PC-3 (cell line): Measurements from ENCODE around the gene ZNF425. TPM values are rescaled to one million over a fixed set of nuclear protein-coding genes. Genes with fewer than 3 reads are reported as not detected.
"Not testable (repeated sequence)": the region's sequence is repeated elsewhere in the genome, so short reads cannot be mapped to it uniquely, and the experiment has no call there.

ENCODE experiments used
- ATAC-seq: fragments of 200-7000 bp; cut with Tn5 transposase; 2 replicates; pipeline ENCODE4 v1.9.1; 2020; ENCODE audit warnings: mild to moderate bottlenecking, moderate library complexity
- BruUV-seq: library from RNA; stranded (reverse); fragments of 400-500 nt; replicated peaks from 2 replicates; lab custom pipeline; 2021; lab: Mats Ljungman, UMichigan
- CTCF ChIA-PET: fragments of 300-600 bp; sonication (Branson Sonifier 250); formaldehyde crosslinking; loops from one replicate; lab custom pipeline; 2022; ENCODE audit warnings: antibody characterized with exemption; lab: Charles Lee
- POLR2A ChIA-PET: fragments of 300-600 bp; sonication (Branson Sonifier 250); formaldehyde crosslinking; loops from one replicate; lab custom pipeline; 2022; ENCODE audit warnings: antibody characterized with exemption; ENCODE audit not compliant: unreplicated experiment; lab: Charles Lee
- DNase-seq: peaks from one replicate; pipeline ENCODE4 v3.0.0-alpha.2; 2015
- H2AFZ ChIP-seq: fragments of 300-600 bp; sonication (generic); 2 replicates; pipeline ENCODE4 v1.6.0; 2016; ENCODE audit warnings: antibody characterized with exemption, low read length
- H3F3A ChIP-seq: fragments of 300-600 bp; sonication (generic); one replicate; pipeline ENCODE4 v1.6.0; 2017; ENCODE audit warnings: antibody characterized with exemption, low read length, control low read depth, mild to moderate bottlenecking; ENCODE audit not compliant: unreplicated experiment
- H3K27ac ChIP-seq: fragments of 300-600 bp; sonication (generic); 2 replicates; pipeline ENCODE4 v1.5.1; 2016; ENCODE audit warnings: mild to moderate bottlenecking, low read length
- H3K27me3 ChIP-seq: fragments of 300-600 bp; sonication (generic); 2 replicates; pipeline ENCODE4 v1.6.1; 2016; ENCODE audit warnings: low read length, mixed read lengths
- H3K36me3 ChIP-seq: fragments of 300-600 bp; sonication (generic); 2 replicates; pipeline ENCODE4 v1.6.1; 2016; ENCODE audit warnings: low read depth, mixed run types, low read length, mixed read lengths
- H3K4me1 ChIP-seq: fragments of 300-600 bp; sonication (generic); 2 replicates; pipeline ENCODE4 v1.5.1; 2016; ENCODE audit warnings: low read length; ENCODE audit not compliant: insufficient read depth
- H3K4me2 ChIP-seq: fragments of 300-600 bp; sonication (generic); 2 replicates; pipeline ENCODE4 v1.6.0; 2016; ENCODE audit warnings: low read length
- H3K4me3 ChIP-seq: fragments of 300-600 bp; sonication (generic); 2 replicates; pipeline ENCODE4 v1.5.1; 2016; ENCODE audit warnings: mild to moderate bottlenecking, low read length, mixed read lengths
- H3K79me2 ChIP-seq: fragments of 300-600 bp; sonication (generic); 2 replicates; pipeline ENCODE4 v1.6.1; 2017; ENCODE audit warnings: low read length, mixed read lengths
- H3K9ac ChIP-seq: fragments of 300-600 bp; sonication (generic); 2 replicates; pipeline ENCODE4 v1.6.0; 2016; ENCODE audit warnings: mild to moderate bottlenecking, low read length
- H3K9me2 ChIP-seq: fragments of 300-600 bp; sonication (generic); replicated peaks from 2 replicates; pipeline ENCODE4 v1.6.1; 2016; ENCODE audit warnings: mixed run types, low read length, mixed read lengths
- H3K9me3 ChIP-seq: fragments of 300-600 bp; sonication (generic); 2 replicates; pipeline ENCODE4 v1.6.1; 2016; ENCODE audit warnings: low read length, mixed read lengths
- H4K20me1 ChIP-seq: fragments of 300-600 bp; sonication (generic); 2 replicates; pipeline ENCODE4 v1.6.1; 2016; ENCODE audit warnings: low read length, mixed read lengths
- EZH2 ChIP-seq: fragments of 300-600 bp; sonication (generic); IDR thresholded peaks from one replicate; pipeline ENCODE4 v1.6.1; 2017; ENCODE audit warnings: antibody characterized with exemption, mild to moderate bottlenecking, low read length; ENCODE audit not compliant: unreplicated experiment
- EZH2phosphoT487 ChIP-seq: fragments of 300-600 bp; sonication (generic); IDR thresholded peaks from 2 replicates; pipeline ENCODE4 v1.6.1; 2018; ENCODE audit warnings: mild to moderate bottlenecking, antibody characterized with exemption, low read length, borderline replicate concordance
- intact Hi-C: fragments of 100-400 bp; cut with micrococcal nuclease; formaldehyde crosslinking; loops from 2 replicates; pipeline ENCODE4 v1.9.0; 2023
- total RNA-seq: library from RNA; depleted of rRNA; stranded (reverse); fragments of >200 nt; gene quantifications from 2 replicates; pipeline ENCODE4 v1.2.3, GENCODE V29; 2014
- TF ChIP-seq, protein P1 (sequence below): fragments of 300-600 bp; sonication (generic); conservative IDR thresholded peaks from 2 replicates; pipeline ENCODE4 v1.5.1; 2017; ENCODE audit warnings: antibody characterized with exemption, low read depth, mild to moderate bottlenecking, low read length

The ZNF425 gene
- total RNA-seq, 1 experiment from 2014 or later, result 1.6 TPM

DNA sequence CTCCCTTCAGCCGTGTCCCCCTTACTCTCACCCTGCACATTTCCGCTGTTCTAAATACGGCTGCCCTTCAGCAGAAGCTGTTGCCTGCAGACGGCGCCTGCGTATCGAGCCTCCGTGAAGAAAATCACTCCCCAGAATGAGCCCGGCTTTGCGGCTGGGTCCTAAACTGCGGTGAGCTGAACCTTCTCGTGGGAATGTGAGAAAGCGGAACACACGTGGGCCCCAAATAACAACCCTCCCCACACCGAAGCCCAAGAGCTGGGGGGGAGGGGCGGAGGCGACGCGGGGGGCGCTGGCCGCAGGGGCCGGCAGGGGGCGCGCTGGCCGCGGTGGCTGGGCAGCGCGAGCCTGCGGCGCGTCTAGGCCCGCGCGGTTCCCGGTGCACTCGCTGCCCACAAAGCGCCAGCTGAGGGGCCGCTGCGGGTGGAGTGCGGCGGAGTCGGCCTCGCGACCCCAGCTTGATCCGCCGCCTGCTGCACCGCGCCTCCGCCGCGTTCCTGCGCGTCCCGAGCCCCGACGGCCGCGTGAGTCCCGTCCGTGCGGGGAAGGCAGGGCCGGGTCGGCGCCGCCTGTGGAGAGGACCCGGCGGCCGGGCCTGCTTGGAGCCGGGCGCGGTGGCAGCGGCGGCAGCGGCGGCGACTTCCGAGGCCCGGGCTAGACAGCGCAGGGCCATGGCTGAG is 21.1 kb upstream of the ZNF425 start, which contains the start of gene ZNF398:
TSS of gene ZNF398 (plus strand) at position 382 of the 680 bp plus-strand sequence. CDS start at position 672, 290 bp downstream.
- no peak for TF ChIP-seq EZH2
- TF ChIP-seq, protein P1, sequence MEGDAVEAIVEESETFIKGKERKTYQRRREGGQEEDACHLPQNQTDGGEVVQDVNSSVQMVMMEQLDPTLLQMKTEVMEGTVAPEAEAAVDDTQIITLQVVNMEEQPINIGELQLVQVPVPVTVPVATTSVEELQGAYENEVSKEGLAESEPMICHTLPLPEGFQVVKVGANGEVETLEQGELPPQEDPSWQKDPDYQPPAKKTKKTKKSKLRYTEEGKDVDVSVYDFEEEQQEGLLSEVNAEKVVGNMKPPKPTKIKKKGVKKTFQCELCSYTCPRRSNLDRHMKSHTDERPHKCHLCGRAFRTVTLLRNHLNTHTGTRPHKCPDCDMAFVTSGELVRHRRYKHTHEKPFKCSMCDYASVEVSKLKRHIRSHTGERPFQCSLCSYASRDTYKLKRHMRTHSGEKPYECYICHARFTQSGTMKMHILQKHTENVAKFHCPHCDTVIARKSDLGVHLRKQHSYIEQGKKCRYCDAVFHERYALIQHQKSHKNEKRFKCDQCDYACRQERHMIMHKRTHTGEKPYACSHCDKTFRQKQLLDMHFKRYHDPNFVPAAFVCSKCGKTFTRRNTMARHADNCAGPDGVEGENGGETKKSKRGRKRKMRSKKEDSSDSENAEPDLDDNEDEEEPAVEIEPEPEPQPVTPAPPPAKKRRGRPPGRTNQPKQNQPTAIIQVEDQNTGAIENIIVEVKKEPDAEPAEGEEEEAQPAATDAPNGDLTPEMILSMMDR, result peak; percentile 59
- TF ChIP-seq EZH2phosphoT487, result no peak
- H3K4me3 ChIP-seq, result peak within 1 kb of the TSS; percentile 92
- CTCF ChIA-PET, result interaction anchor here (0.5 to 0.6 kb wide), 5 partner anchors 55 to 349 kb away, joined by 3 to 5 read pairs (median 3); no protein-coding TSS in a partner anchor
- POLR2A ChIA-PET, result interaction anchor here (0.6 kb wide), 1 partner anchor 14 kb away, joined by 4 read pairs; no protein-coding TSS in a partner anchor
- intact Hi-C loops, result loop anchor here (1.0 kb wide), 1 partner anchor 20 kb away; no protein-coding TSS in a partner anchor
- no peaks in the 10 kb centered on the region for H3K9me2 ChIP-seq
- no peaks in the 10 kb centered on the region for H3K27me3 ChIP-seq
- DNase-seq (peak; percentile 74), ATAC-seq (peak; percentile 71)
- peak within 1 kb of the TSS; percentile 98 for H3K4me2 ChIP-seq
- peak within 1 kb of the TSS; percentile 68 for H3K27ac ChIP-seq
- H4K20me1 ChIP-seq, result no peaks in the 10 kb centered on the region
- BruUV-seq, result no TSS peak
- H3K79me2 ChIP-seq, result peaks cover 47% of the 10 kb centered on the region
- peak within 1 kb of the TSS; percentile 88 for H3K9ac ChIP-seq
- H3K4me1 ChIP-seq, result peaks cover 35% of the 10 kb centered on the region
- H3F3A ChIP-seq, result peaks cover 13% of the 10 kb centered on the region
- no peaks in the 10 kb centered on the region for H3K36me3 ChIP-seq
- H3K9me3 ChIP-seq, result no peaks in the 10 kb centered on the region
- peak within 1 kb of the TSS; percentile 100 for H2AFZ ChIP-seq

DNA sequence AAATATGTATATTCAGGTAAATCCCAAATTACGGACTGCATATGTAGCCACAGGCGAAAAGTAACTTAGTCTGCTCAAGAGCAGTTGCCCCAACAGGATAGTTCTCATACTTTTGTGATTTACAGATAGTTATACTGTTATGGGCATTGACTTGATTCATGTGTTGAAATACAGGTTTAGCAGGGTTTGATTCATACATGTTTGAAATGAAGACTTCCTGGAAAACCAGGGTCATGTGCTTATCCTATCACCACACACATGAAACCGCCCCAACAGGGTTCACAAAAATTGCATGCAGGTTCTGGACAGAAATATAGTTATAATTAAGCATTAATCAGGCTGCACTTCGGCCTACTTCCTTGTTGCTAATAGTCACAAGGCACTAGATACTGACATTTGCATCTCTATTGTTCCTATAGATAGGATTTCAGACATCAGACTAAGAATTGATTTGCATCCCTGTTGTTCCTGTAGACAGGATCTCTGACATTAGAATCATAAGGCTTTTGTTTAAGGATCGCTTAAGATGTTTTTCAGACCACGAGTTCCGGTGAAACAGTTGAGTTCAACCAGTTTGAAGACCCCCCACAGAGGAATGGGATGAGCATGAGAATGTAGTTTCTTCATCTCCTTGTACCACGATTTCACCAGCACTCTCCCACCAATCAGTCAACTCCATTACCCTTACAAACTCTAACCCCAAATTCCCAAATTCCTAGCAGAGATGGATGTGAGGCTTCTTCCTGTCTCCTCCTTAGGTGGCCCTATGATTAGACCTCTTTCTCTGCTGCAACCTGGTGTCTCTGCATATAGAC is 19.1 kb upstream of the ZNF425 start:
- Histone ChIP-seq H3K36me3 (no peaks in the 10 kb centered on the region), H4K20me1 (no peaks in the 10 kb centered on the region), H3K79me2 (peaks cover 29% of the 10 kb centered on the region), H3K4me2 (peak overlapping the region; percentile 91), H3K9me3 (no peaks in the 10 kb centered on the region), H3K4me1 (peaks cover 35% of the 10 kb centered on the region), H2AFZ (no peak overlapping the region), H3K9me2 (no peaks in the 10 kb centered on the region), H3K27ac (peak overlapping the region; percentile 92), H3K9ac (peak overlapping the region; percentile 59), H3F3A (peaks cover 13% of the 10 kb centered on the region), H3K27me3 (no peaks in the 10 kb centered on the region), H3K4me3 (peak overlapping the region; percentile 62; the same call in 1 of the 2 replicates)
- DNase-seq (peak; percentile 91), ATAC-seq (peak; percentile 32)
- BruUV-seq, result no TSS peak
- ChIA-PET POLR2A (no interaction called here), CTCF (no interaction called here)
- TF ChIP-seq, protein P1, result no peak
- TF ChIP-seq EZH2, result no peak
- TF ChIP-seq EZH2phosphoT487, result no peak
- intact Hi-C loops, result loop anchor here (2.0 kb wide), 2 partner anchors 54 to 88 kb away; partner anchors contain the start of gene ZNF786

DNA sequence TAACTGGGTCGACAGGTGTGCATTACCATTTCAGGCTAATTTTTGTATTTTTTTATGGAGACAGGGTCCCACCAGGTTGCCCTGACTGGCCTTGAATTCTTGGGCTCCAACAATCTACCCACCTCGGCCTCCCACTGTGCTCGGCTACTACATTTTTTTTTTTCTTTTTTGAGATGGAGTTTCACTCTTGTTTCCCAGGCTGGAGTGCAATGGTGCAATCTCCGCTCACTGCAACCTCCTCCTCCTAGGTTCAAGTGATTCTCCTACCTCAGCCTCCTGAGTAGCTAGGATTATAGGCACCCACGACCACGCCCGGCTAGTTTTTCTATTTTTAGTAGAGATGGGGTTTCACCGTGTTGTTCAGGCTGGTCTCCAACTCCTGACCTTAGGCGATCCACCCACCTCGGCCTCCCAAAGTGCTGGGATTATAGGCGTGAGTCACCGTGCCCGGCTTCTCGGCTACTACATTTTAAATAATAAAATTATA is 18.4 kb upstream of the ZNF425 start:
- peak overlapping the region; percentile 49 for H2AFZ ChIP-seq
- H3K27ac ChIP-seq, result peak overlapping the region; percentile 92
- POLR2A ChIA-PET, H3K36me3 ChIP-seq, H3K9me3 ChIP-seq, CTCF ChIA-PET, H4K20me1 ChIP-seq, H3K27me3 ChIP-seq, H3K9me2 ChIP-seq, BruUV-seq, DNase-seq: not testable (repeated sequence)
- peak overlapping the region; percentile 62 for H3K4me3 ChIP-seq
- peaks cover 35% of the 10 kb centered on the region for H3K4me1 ChIP-seq
- peak overlapping the region; percentile 91 for H3K4me2 ChIP-seq
- H3F3A ChIP-seq, result peaks cover 13% of the 10 kb centered on the region
- H3K79me2 ChIP-seq, result peaks cover 22% of the 10 kb centered on the region
- peak overlapping the region; percentile 59 for H3K9ac ChIP-seq
- intact Hi-C loops, result loop anchor here (2.0 kb wide), 2 partner anchors 54 to 88 kb away; partner anchors contain the start of gene ZNF786
- ATAC-seq, result peak; percentile 20
